GM12892 (cell line): ENCODE data around the gene ZC3H7B.

ENCODE experiments used
- POLR2A ChIP-seq: IDR thresholded peaks from 2 replicates; pipeline ENCODE4 v1.6.1; 2011; ENCODE audit warnings: low read depth, low read length, control low read depth
- POLR2AphosphoS5 ChIP-seq: IDR thresholded peaks from 2 replicates; pipeline ENCODE4 v1.6.1; 2011; ENCODE audit warnings: low read depth, low read length, control low read depth

DNA sequence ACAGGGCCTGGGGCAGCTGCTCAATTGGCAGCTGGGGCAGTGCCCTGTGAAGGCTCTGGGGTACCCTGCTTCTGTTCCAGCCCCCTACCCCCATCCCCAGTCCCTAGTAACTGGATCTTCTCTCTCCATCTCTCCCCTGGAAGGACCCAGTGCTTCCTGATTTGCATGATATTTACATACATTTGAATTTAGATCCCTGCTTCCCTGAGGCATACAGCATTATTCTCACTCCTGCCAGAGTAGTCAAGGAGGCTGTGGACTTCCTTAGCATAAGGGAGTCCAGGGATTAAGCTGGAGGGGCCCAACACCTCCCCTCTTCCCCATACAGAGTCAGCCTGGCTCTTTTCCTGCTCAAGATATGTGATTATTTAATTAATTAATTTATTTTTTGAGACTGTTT, 105.1 kb downstream of the ZC3H7B start:
- TF ChIP-seq POLR2AphosphoS5 (no peak), POLR2A (no peak)
